A549 (cell line): ENCODE data around the gene SIPA1. TPM values are rescaled to one million over a fixed set of nuclear protein-coding genes. Genes with fewer than 3 reads are reported as not detected.

Experiments
- ATAC-seq, 2 experiments: fragments of 200-7000 bp in 1 of 2; fragments of >200 bp in 1 of 2; cut with Nextera tagmentation in 1 of 2; cut with Tn5 transposase in 1 of 2; 3 replicates each; pipeline versions ENCODE4 v1.8.0 to v1.9.1; 2018 to 2020; ENCODE audit warnings: mild to moderate bottlenecking in 1 of 2, moderate library complexity in 1 of 2
- CTCF ChIA-PET: fragments of 300-600 bp; sonication (Branson Sonifier 250); formaldehyde crosslinking; extraction: SDS; loops from one replicate; lab custom pipeline; 2021; ENCODE audit warnings: antibody characterized with exemption, inconsistent platforms; lab: Yijun Ruan, JAX
- POLR2A ChIA-PET: fragments of 350-600 bp; formaldehyde crosslinking; extraction: SDS; loops from one replicate; lab custom pipeline; 2021; ENCODE audit warnings: antibody characterized with exemption, inconsistent platforms; lab: Yijun Ruan, JAX
- DNase-seq, 2 experiments: peaks; one replicate each; pipeline versions ENCODE4 v3.0.0 to v3.0.0-alpha.2; 2011 to 2016; ENCODE audit warnings: low read depth in 1 of 2, low spot score in 1 of 2
- FAIRE-seq: peaks from 2 replicates; lab custom pipeline; 2011; peaks lifted over from hg19 to GRCh38; lab: Jason Lieb, UNC
- H3K27ac ChIP-seq, 2 experiments: fragments of >200 bp; sonication (Bioruptor Twin); formaldehyde crosslinking; 3 replicates each; pipeline ENCODE4 v1.5.1; 2016 to 2017
- H3K4me1 ChIP-seq: fragments of >200 bp; sonication (Bioruptor Twin); formaldehyde crosslinking; 3 replicates; pipeline ENCODE4 v1.6.1; 2016
- H3K4me2 ChIP-seq: fragments of >200 bp; sonication (Bioruptor Twin); formaldehyde crosslinking; 3 replicates; pipeline ENCODE4 v1.6.1; 2016
- H3K4me3 ChIP-seq: fragments of >200 bp; sonication (Bioruptor Twin); formaldehyde crosslinking; 3 replicates; pipeline ENCODE4 v1.5.1; 2016
- H3K9me3 ChIP-seq: fragments of >200 bp; sonication (Bioruptor Twin); formaldehyde crosslinking; 3 replicates; pipeline ENCODE4 v1.6.1; 2016
- BHLHE40 ChIP-seq: IDR thresholded peaks from 2 replicates; pipeline ENCODE4 v1.6.1; 2012; ENCODE audit warnings: low read depth, low read length, inconsistent platforms
- CBX2 ChIP-seq: fragments of 200-600 bp; sonication (generic); IDR thresholded peaks from 2 replicates; pipeline ENCODE4 v1.6.1; 2016; ENCODE audit warnings: low read depth, mild to moderate bottlenecking, borderline replicate concordance
- EHMT2 ChIP-seq: fragments of 200-600 bp; sonication (generic); IDR thresholded peaks from 2 replicates; pipeline ENCODE4 v1.6.1; 2016; ENCODE audit warnings: antibody characterized with exemption, low read depth, mild to moderate bottlenecking, moderate library complexity
- GATA3 ChIP-seq: IDR thresholded peaks from 2 replicates; pipeline ENCODE4 v1.6.1; 2012; ENCODE audit warnings: borderline replicate concordance
- HOXA7 ChIP-seq: fragments of 250-450 bp; sonication (Bioruptor Pico); IDR thresholded peaks from 2 replicates; pipeline ENCODE4 v1.5.0; 2020; ENCODE audit warnings: mild to moderate bottlenecking, moderate library complexity
- JUN ChIP-seq, 2 experiments: fragments of >200 bp; sonication (Bioruptor Twin); formaldehyde crosslinking; IDR thresholded peaks; 2 replicates in 1 of 2; 3 replicates in 1 of 2; pipeline ENCODE4 v1.6.1; 2016 to 2017
- NPAS2 ChIP-seq: fragments of 250-450 bp; sonication (Bioruptor Pico); IDR thresholded peaks from 2 replicates; pipeline ENCODE4 v1.8.0; 2022; ENCODE audit warnings: mild to moderate bottlenecking, moderate library complexity, borderline replicate concordance
- NR3C1 ChIP-seq: fragments of >200 bp; sonication (Bioruptor Twin); formaldehyde crosslinking; IDR thresholded peaks from 3 replicates; pipeline ENCODE4 v1.6.1; 2017
- RARB ChIP-seq: fragments of 250-450 bp; sonication (Bioruptor Pico); IDR thresholded peaks from 2 replicates; pipeline ENCODE4 v1.8.0; 2021; ENCODE audit warnings: mild to moderate bottlenecking, moderate library complexity
- RNF2 ChIP-seq: fragments of 200-600 bp; sonication (generic); IDR thresholded peaks from 2 replicates; pipeline ENCODE4 v1.6.1; 2016; ENCODE audit warnings: low read depth, mild to moderate bottlenecking, antibody characterized with exemption, moderate library complexity, borderline replicate concordance
- SMC3 ChIP-seq: fragments of >200 bp; sonication (Bioruptor Twin); formaldehyde crosslinking; IDR thresholded peaks from 3 replicates; pipeline ENCODE4 v1.6.1; 2018; ENCODE audit warnings: inconsistent platforms
- ZC3H11A ChIP-seq: fragments of 450-650 bp; IDR thresholded peaks from 2 replicates; pipeline ENCODE4 v1.6.1; 2014; ENCODE audit warnings: antibody characterized with exemption, mild to moderate bottlenecking
- ZFP36 ChIP-seq: fragments of 450-650 bp; IDR thresholded peaks from 2 replicates; pipeline ENCODE4 v1.6.1; 2014; ENCODE audit warnings: borderline replicate concordance; ENCODE audit not compliant: partially characterized antibody
- WGBS: methylation state at CpG from one replicate; pipeline ENCODE4 v1.1.6; 2017; ENCODE audit errors: missing lambda C conversion rate; 5-methylcytosine and 5-hydroxymethylcytosine counted together
- polyA plus RNA-seq, 4 experiments: library from polyadenylated mRNA; depleted of rRNA in 3 of 4; stranded (reverse); fragments of >200 nt; fragmentation: RNase III in 1 of 4; extraction: RNeasy Plus Mini Kit Qiagen cat#74134 plus additional on column Dnase treatment in 1 of 4; gene quantifications; 2 replicates in 3 of 4; 3 replicates in 1 of 4; pipeline ENCODE4 v1.2.3, GENCODE V29; 2011 to 2017
- TF ChIP-seq, protein P1 (sequence below): fragments of 250-450 bp; sonication (Bioruptor Pico); IDR thresholded peaks from 2 replicates; pipeline ENCODE4 v1.5.0; 2020; ENCODE audit warnings: low read depth, mild to moderate bottlenecking, moderate library complexity
- TF ChIP-seq, protein P2 (sequence below): fragments of 250-450 bp; sonication (Bioruptor Pico); IDR thresholded peaks from 2 replicates; pipeline ENCODE4 v1.5.0; 2021; ENCODE audit warnings: mild to moderate bottlenecking, moderate library complexity, borderline replicate concordance
- TF ChIP-seq, protein P3 (sequence below): fragments of 150-350 bp; IDR thresholded peaks from 2 replicates; pipeline ENCODE4 v1.6.1; 2014; ENCODE audit warnings: low read depth, mild to moderate bottlenecking, low read length
- TF ChIP-seq, protein P4 (sequence below): fragments of 450-650 bp; IDR thresholded peaks from 2 replicates; pipeline ENCODE4 v1.6.1; 2014; ENCODE audit warnings: antibody characterized with exemption

Gene SIPA1
- polyA plus RNA-seq, 2 of the 4 experiments (the other 2 are of a cell fraction) = 9.9 to 17.4 TPM

DNA sequence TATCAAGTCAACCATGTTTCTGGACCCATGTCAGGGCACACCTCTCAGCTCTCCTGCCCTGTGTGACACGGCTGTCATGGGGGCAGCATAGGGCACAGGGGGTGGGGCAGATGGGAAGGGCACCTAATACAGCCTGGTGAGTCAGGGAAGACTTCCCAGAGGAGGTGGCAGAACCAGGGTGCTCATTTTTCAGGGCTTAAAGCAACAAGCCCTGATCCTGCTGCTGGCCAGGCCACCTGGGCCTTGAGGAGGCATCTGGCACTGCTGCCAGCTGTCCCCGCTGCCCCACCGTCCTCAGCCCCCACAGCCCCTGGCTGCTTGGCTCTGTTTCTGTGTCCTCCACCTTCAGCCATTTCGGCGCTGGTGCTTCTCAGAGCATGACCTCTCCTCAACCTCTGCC, 28.2 kb upstream of the SIPA1 start:
- peaks cover 35% of the 10 kb centered on the region for H3K4me1 ChIP-seq
- ATAC-seq (no peak), FAIRE-seq (no peak), DNase-seq (no peak)
- no peak overlapping the region for H3K4me3 ChIP-seq
- H3K4me2 ChIP-seq = no peak overlapping the region
- H3K9me3 ChIP-seq = no peaks in the 10 kb centered on the region
- CTCF ChIA-PET = interaction anchor here (1.2 to 20.1 kb wide), 6 partner anchors 11 to 275 kb away, joined by 3 to 249 read pairs (median 4); partner anchors contain the start of gene KCNK7
- no peak overlapping the region for H3K27ac ChIP-seq
- 74% methylated on average over 5 of the region's 5 CpGs for WGBS
- POLR2A ChIA-PET = no interaction called here
- TF ChIP-seq ZFP36 = peak; percentile 75
- TF ChIP-seq, protein P1, sequence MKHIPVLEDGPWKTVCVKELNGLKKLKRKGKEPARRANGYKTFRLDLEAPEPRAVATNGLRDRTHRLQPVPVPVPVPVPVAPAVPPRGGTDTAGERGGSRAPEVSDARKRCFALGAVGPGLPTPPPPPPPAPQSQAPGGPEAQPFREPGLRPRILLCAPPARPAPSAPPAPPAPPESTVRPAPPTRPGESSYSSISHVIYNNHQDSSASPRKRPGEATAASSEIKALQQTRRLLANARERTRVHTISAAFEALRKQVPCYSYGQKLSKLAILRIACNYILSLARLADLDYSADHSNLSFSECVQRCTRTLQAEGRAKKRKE = no peak

DNA sequence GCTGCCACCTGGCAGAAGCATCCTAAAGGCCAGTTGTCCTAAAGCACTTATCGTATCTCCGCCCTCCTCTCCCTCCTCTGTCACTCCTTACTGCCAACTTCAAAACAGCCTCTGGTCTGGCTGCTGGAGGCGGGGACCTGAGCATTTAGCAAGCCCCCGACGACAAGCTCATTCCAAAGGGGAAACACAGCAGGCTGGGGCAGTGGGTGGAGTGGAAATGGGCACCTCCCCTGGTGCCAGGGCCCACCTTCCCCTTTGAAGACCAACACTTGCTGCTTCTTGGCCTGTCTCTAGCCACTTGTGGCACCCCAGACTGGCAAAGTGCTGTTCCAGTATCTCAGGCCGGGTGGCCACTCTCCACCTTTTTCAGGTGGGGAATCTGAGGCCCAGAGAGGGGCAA, 27.5 kb upstream of the SIPA1 start:
- POLR2A ChIA-PET = no interaction called here
- Histone ChIP-seq H3K27ac (peak overlapping the region in 1 of 2 experiments; percentile 19; a peak in 1 of 6 replicates), H3K4me3 (no peak overlapping the region), H3K9me3 (no peaks in the 10 kb centered on the region), H3K4me1 (peaks cover 35% of the 10 kb centered on the region), H3K4me2 (no peak overlapping the region)
- ATAC-seq (no peak), DNase-seq (no peak), FAIRE-seq (no peak)
- CTCF ChIA-PET = interaction anchor here (1.2 to 20.1 kb wide), 3 partner anchors 16 to 69 kb away, joined by 3 to 249 read pairs (median 8); partner anchors contain the start of gene KCNK7
- 84% methylated on average over 6 of the region's 6 CpGs for WGBS
- no peak for TF ChIP-seq RARB (CRISPR knock-in tag)
- TF ChIP-seq NPAS2 (CRISPR knock-in tag) = no peak
- no peak for TF ChIP-seq ZC3H11A
- TF ChIP-seq, protein P2, sequence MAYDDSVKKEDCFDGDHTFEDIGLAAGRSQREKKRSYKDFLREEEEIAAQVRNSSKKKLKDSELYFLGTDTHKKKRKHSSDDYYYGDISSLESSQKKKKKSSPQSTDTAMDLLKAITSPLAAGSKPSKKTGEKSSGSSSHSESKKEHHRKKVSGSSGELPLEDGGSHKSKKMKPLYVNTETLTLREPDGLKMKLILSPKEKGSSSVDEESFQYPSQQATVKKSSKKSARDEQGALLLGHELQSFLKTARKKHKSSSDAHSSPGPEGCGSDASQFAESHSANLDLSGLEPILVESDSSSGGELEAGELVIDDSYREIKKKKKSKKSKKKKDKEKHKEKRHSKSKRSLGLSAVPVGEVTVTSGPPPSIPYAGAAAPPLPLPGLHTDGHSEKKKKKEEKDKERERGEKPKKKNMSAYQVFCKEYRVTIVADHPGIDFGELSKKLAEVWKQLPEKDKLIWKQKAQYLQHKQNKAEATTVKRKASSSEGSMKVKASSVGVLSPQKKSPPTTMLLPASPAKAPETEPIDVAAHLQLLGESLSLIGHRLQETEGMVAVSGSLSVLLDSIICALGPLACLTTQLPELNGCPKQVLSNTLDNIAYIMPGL (CRISPR knock-in tag) = no peak
- TF ChIP-seq, protein P3, sequence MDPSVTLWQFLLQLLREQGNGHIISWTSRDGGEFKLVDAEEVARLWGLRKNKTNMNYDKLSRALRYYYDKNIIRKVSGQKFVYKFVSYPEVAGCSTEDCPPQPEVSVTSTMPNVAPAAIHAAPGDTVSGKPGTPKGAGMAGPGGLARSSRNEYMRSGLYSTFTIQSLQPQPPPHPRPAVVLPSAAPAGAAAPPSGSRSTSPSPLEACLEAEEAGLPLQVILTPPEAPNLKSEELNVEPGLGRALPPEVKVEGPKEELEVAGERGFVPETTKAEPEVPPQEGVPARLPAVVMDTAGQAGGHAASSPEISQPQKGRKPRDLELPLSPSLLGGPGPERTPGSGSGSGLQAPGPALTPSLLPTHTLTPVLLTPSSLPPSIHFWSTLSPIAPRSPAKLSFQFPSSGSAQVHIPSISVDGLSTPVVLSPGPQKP = no peak
- TF ChIP-seq RNF2 = no peak
- no peak for TF ChIP-seq CBX2
- TF ChIP-seq SMC3 = no peak
- TF ChIP-seq NR3C1 = no peak

DNA sequence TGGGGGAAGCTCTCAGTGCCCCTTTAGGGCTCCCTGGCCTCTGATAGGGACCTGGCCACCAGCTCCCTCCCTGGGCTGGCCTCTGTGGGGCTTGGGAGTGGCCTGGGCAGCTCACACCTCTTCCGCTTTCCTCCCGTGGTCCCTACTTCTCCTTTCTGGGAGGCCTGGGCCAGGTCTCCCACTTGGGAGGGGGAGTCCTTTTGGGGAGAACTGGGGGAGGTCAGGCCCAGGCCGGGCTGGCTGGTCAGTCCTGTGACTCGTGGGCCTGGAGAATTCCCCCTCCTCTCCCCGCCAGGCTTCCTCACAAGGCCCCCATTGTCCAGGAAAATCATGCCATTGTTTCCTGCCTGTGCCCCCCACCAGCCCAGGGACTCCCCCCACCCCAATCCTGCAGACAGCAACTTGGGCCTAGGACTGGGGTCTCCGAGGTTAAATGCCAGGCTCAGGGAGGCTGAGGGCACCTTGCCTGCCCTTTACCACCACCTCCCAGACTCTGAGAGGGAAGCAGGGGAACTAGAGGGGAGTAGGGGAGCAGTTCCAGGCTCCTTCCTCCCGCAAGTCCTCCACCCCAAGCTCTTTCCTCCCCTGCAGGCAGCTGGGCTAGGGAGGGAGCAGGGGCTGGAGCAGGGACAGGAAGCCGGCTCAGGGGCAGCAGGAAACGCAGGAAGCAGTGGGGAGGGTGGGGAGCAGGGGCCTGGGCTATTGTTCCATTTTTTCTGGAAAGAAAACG, 26.7 kb upstream of the SIPA1 start:
- ChIA-PET POLR2A (no interaction called here), CTCF (interaction anchor here (1.7 to 20.1 kb wide), 4 partner anchors 15 to 70 kb away, joined by 7 to 249 read pairs (median 16); partner anchors contain the start of genes FAM89B and KCNK7)
- H3K4me2 ChIP-seq = peak overlapping the region; percentile 77
- WGBS = 85% methylated on average over 9 of the region's 10 CpGs
- H3K4me1 ChIP-seq = peaks cover 35% of the 10 kb centered on the region
- H3K27ac ChIP-seq = peak overlapping the region in 1 of 2 experiments; percentile 19; a peak in 2 of 6 replicates
- TF ChIP-seq EHMT2 (no peak), HOXA7 (CRISPR knock-in tag) (no peak), JUN (IDR thresholded peaks at IDR 0.05) (no peak), GATA3 (no peak), BHLHE40 (no peak)
- TF ChIP-seq, protein P4, sequence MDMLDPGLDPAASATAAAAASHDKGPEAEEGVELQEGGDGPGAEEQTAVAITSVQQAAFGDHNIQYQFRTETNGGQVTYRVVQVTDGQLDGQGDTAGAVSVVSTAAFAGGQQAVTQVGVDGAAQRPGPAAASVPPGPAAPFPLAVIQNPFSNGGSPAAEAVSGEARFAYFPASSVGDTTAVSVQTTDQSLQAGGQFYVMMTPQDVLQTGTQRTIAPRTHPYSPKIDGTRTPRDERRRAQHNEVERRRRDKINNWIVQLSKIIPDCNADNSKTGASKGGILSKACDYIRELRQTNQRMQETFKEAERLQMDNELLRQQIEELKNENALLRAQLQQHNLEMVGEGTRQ = no peak
- TF ChIP-seq, all 56 proteins: peak for 0
- Histone ChIP-seq H3K4me3 (no peak overlapping the region), H3K9me3 (no peaks in the 10 kb centered on the region)
- ATAC-seq = no peak
- no peak for FAIRE-seq
- no peak for DNase-seq
